ENCODE data around the gene CHST11.

DNA sequence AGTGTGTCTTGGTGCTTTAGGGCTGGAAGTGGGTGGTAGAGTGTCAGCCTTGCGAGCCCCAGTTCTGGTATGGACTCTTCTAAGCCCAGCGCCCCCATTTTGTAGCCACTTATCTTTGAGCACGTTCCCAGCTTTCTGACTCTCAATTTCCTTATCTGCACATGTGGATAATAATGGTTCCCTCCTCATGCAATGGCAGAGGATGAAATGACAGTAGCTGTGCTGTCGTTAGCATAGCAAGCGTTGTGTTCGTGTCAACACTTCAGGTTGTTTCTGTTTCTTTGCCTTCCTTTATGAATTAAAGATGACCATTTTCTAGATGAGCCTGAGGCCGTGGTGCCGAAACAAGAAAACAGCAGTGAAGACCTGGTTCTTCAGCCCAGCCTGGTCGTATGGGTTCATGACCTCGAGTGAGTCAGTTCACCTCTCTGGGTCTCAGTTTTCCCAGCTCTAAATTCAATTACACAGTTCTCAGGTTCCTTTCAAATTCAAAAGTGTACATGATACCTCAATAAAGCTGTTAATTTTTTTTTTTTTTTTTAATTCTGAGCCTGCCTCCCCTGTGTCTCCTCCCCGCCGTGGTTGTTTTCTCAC lies 268.3 kb downstream of the CHST11 start:
- no peak for TF ChIP-seq POLR2A (IDR thresholded peaks at IDR 0.05; ENCODE audit: low read length)
- no peak for TF ChIP-seq GATA1 (IDR thresholded peaks at IDR 0.05; ENCODE audit: low read depth, low read length)
